ENCODE data around the gene ABI3BP. TPM values are rescaled to one million over a fixed set of nuclear protein-coding genes. Genes with fewer than 3 reads are reported as not detected.

ABI3BP gene
- total RNA-seq, 1 experiment from 2014 or later: 0.28 TPM

DNA sequence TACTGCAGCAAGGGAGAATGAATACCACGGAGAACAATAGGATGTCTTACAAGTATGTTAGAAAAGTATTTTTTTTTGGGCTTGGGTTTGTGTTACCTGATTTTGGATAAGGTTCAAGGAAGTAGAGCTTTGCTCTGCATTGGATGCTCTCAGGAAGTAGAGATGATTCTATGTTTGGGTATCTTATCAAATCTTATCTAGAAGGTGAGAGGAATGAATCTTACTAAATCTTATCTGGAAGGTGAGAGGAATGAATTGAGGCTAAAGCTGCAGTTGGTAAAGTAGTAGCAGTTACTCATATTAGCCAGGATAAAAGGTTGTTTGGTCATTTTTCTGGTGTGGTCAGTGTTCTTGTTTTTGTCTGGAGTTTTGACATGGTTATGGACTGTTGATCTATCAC, 266.5 kb downstream of the ABI3BP start:
- Mint-ChIP-seq H3K27ac (peak overlapping the region in 2 of 3 experiments; percentile 26 to 33; a peak in 2 of 7 replicates), H3K9me3 (no peaks in the 10 kb centered on the region), H3K4me1 (peaks cover 7 to 9% of the 10 kb centered on the region in 2 experiments), H3K4me3 (no peak overlapping the region), H3K36me3 (ENCODE audit: insufficient read depth in 1 of 3, low read depth in 3 of 3) (peaks cover 22 to 69% (median 56%) of the 10 kb centered on the region in 3 experiments; a peak in 6 of 7 replicates), H3K27me3 (ENCODE audit: low read depth) (no peaks in the 10 kb centered on the region)
- DNase-seq: no peak
- Histone ChIP-seq H4K5ac (ENCODE audit: insufficient read length, low read depth, low read length) (no peak overlapping the region), H3K4me1 (ENCODE audit: insufficient read depth, low read length) (no peaks in the 10 kb centered on the region), H3K79me2 (ENCODE audit: insufficient read depth, low read length) (no peaks in the 10 kb centered on the region; the same call in 1 of the 2 replicates), H4K20me1 (ENCODE audit: control insufficient read depth, insufficient read depth, insufficient read length) (no peaks in the 10 kb centered on the region), H3K56ac (ENCODE audit: insufficient read length, low read depth, low read length) (no peak overlapping the region), H2BK15ac (ENCODE audit: low read depth, low read length) (no peak overlapping the region), H2AK5ac (ENCODE audit: insufficient read length, low read length) (no peak overlapping the region), H3K9me3 (ENCODE audit: control insufficient read depth, low read depth, low read length) (no peaks in the 10 kb centered on the region), H3T11ph (ENCODE audit: low read length) (no peak overlapping the region), H2BK20ac (ENCODE audit: low read depth, low read length, poor library complexity, severe bottlenecking) (no peak overlapping the region), H2BK12ac (ENCODE audit: insufficient read length, low read depth, low read length) (no peak overlapping the region), H2BK5ac (ENCODE audit: insufficient read length, low read length) (no peak overlapping the region), H3K14ac (ENCODE audit: insufficient read depth, low read length) (no peak overlapping the region), H3K23ac (ENCODE audit: insufficient read length, low read depth, low read length) (no peak overlapping the region), H3K18ac (ENCODE audit: insufficient read length, low read depth, low read length) (no peak overlapping the region), H2AFZ (ENCODE audit: low read length) (no peak overlapping the region), H3K9ac (ENCODE audit: extremely low read depth, insufficient read length, low read length) (no peak overlapping the region), H3K27me3 (ENCODE audit: insufficient read depth, low read length) (no peaks in the 10 kb centered on the region), H4K8ac (replicated peaks; ENCODE audit: insufficient read length, low read depth, low read length) (no peak overlapping the region), H3K4ac (ENCODE audit: low read depth, low read length) (no peak overlapping the region), H3K4me2 (ENCODE audit: insufficient read depth, insufficient read length, low read length) (no peak overlapping the region), H4K91ac (ENCODE audit: insufficient read length, low read depth, low read length) (no peak overlapping the region), H3K23me2 (ENCODE audit: insufficient read length, low read depth, low read length, poor library complexity, severe bottlenecking) (no peaks in the 10 kb centered on the region), H3K27ac (ENCODE audit: insufficient read length, low read depth, low read length) (no peak overlapping the region), H2BK120ac (ENCODE audit: low read depth, low read length, poor library complexity, severe bottlenecking) (no peak overlapping the region), H3K79me1 (ENCODE audit: insufficient read depth, low read depth, low read length, poor library complexity, severe bottlenecking) (no peaks in the 10 kb centered on the region)
- WGBS (ENCODE audit: extremely low coverage, insufficient read length, low lambda C conversion rate): no CpG with 5 or more reads among the region's 1 CpG
- TF ChIP-seq, protein P1, sequence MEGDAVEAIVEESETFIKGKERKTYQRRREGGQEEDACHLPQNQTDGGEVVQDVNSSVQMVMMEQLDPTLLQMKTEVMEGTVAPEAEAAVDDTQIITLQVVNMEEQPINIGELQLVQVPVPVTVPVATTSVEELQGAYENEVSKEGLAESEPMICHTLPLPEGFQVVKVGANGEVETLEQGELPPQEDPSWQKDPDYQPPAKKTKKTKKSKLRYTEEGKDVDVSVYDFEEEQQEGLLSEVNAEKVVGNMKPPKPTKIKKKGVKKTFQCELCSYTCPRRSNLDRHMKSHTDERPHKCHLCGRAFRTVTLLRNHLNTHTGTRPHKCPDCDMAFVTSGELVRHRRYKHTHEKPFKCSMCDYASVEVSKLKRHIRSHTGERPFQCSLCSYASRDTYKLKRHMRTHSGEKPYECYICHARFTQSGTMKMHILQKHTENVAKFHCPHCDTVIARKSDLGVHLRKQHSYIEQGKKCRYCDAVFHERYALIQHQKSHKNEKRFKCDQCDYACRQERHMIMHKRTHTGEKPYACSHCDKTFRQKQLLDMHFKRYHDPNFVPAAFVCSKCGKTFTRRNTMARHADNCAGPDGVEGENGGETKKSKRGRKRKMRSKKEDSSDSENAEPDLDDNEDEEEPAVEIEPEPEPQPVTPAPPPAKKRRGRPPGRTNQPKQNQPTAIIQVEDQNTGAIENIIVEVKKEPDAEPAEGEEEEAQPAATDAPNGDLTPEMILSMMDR (conservative IDR thresholded peaks at IDR 0.05): no peak

All from H9 (cell line).